Liver (tissue), 3 donors: Measurements from ENCODE around the gene CALY.

Experiments
- EGR1 ChIP-seq, 2 donors: IDR thresholded peaks; 2 replicates each; pipeline ENCODE4 v1.6.1; 2016 to 2018; ENCODE audit warnings: antibody characterized with exemption in 2 of 2, low read depth in 2 of 2
- FOXA1 ChIP-seq: IDR thresholded peaks from 2 replicates; pipeline ENCODE4 v1.6.1; 2016; ENCODE audit warnings: antibody characterized with exemption
- GABPA ChIP-seq, 2 donors: IDR thresholded peaks in 1 of 2; conservative IDR thresholded peaks in 1 of 2; 2 replicates each; pipeline ENCODE4 v1.6.1; 2016; ENCODE audit warnings: antibody characterized with exemption in 2 of 2, mild to moderate bottlenecking in 1 of 2, moderate library complexity in 1 of 2
- NR2F2 ChIP-seq: IDR thresholded peaks from 2 replicates; pipeline ENCODE4 v1.6.1; 2016; ENCODE audit warnings: antibody characterized with exemption
- YY1 ChIP-seq: IDR thresholded peaks from 2 replicates; pipeline ENCODE4 v1.6.1; 2016; ENCODE audit warnings: antibody characterized with exemption, mild to moderate bottlenecking
- TF ChIP-seq, protein P1 (sequence below): IDR thresholded peaks from 2 replicates; pipeline ENCODE4 v1.6.1; 2016; ENCODE audit warnings: antibody characterized with exemption
- TF ChIP-seq, protein P2 (sequence below): fragments of 150-350 bp; IDR thresholded peaks from 2 replicates; pipeline ENCODE4 v1.5.1; 2017; ENCODE audit warnings: improper control_type of control experiment, low read depth, low read length; ENCODE audit not compliant: missing input control
- TF ChIP-seq, protein P3 (sequence below): IDR thresholded peaks from 2 replicates; pipeline ENCODE4 v1.6.1; 2016; ENCODE audit warnings: antibody characterized with exemption, mild to moderate bottlenecking
- donor health status: healthy.
- donor health status: healthy.

DNA sequence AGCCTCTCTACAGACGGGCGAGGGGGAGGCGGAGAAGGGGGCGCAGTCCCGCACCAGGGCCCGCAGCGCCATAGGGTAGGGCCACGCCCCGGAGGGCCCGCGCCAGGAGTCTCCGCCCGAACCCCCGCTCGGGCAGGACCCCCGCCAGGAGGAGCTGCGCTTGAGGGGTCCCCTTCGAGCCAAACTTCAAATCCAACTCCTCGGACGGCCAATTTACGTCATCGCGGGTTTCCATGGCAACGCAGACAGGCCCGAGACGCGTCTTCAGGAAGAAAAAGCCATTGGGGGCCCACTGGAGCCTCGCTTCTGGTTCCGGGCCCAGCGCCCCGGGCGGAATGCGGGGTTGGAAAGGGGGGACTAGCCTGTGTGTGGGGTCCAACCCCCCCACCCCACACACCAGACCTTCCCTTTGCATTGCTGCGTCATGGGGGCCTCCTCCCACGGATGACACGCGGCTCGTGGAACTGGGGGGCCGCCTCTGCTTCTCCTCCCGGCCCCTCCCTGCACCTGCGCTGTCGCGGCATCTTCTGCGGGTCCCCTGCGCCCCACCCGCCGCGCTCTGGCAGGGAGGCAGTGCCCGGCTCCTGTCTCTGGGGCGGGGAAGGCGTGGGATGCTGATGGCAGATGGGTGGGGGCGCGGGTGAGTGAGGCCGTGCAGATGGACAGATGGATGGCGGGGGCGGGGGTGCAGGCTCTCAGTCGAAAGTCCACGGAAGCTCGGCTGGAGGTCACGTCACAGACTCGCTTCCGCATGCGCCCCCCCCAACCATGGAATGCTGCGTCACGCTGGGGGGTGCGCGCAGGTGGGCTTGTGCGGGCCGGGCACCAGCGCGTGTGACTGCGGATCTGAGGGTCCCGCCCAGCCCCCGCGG is 1.2 kb downstream of the CALY start:
- TF ChIP-seq GABPA (IDR thresholded peaks at IDR 0.05 in 1 of 2, conservative IDR thresholded peaks at IDR 0.05 in 1 of 2) = no peak
- TF ChIP-seq, protein P1, sequence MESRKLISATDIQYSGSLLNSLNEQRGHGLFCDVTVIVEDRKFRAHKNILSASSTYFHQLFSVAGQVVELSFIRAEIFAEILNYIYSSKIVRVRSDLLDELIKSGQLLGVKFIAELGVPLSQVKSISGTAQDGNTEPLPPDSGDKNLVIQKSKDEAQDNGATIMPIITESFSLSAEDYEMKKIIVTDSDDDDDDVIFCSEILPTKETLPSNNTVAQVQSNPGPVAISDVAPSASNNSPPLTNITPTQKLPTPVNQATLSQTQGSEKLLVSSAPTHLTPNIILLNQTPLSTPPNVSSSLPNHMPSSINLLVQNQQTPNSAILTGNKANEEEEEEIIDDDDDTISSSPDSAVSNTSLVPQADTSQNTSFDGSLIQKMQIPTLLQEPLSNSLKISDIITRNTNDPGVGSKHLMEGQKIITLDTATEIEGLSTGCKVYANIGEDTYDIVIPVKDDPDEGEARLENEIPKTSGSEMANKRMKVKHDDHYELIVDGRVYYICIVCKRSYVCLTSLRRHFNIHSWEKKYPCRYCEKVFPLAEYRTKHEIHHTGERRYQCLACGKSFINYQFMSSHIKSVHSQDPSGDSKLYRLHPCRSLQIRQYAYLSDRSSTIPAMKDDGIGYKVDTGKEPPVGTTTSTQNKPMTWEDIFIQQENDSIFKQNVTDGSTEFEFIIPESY = no peak
- TF ChIP-seq, protein P2, sequence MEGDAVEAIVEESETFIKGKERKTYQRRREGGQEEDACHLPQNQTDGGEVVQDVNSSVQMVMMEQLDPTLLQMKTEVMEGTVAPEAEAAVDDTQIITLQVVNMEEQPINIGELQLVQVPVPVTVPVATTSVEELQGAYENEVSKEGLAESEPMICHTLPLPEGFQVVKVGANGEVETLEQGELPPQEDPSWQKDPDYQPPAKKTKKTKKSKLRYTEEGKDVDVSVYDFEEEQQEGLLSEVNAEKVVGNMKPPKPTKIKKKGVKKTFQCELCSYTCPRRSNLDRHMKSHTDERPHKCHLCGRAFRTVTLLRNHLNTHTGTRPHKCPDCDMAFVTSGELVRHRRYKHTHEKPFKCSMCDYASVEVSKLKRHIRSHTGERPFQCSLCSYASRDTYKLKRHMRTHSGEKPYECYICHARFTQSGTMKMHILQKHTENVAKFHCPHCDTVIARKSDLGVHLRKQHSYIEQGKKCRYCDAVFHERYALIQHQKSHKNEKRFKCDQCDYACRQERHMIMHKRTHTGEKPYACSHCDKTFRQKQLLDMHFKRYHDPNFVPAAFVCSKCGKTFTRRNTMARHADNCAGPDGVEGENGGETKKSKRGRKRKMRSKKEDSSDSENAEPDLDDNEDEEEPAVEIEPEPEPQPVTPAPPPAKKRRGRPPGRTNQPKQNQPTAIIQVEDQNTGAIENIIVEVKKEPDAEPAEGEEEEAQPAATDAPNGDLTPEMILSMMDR = no peak
- TF ChIP-seq FOXA1 = no peak
- no peak for TF ChIP-seq EGR1 (IDR thresholded peaks at IDR 0.05; ENCODE audit: low read depth in 2 of 2)
- TF ChIP-seq NR2F2 = no peak
- TF ChIP-seq YY1 = no peak
- TF ChIP-seq, protein P3, sequence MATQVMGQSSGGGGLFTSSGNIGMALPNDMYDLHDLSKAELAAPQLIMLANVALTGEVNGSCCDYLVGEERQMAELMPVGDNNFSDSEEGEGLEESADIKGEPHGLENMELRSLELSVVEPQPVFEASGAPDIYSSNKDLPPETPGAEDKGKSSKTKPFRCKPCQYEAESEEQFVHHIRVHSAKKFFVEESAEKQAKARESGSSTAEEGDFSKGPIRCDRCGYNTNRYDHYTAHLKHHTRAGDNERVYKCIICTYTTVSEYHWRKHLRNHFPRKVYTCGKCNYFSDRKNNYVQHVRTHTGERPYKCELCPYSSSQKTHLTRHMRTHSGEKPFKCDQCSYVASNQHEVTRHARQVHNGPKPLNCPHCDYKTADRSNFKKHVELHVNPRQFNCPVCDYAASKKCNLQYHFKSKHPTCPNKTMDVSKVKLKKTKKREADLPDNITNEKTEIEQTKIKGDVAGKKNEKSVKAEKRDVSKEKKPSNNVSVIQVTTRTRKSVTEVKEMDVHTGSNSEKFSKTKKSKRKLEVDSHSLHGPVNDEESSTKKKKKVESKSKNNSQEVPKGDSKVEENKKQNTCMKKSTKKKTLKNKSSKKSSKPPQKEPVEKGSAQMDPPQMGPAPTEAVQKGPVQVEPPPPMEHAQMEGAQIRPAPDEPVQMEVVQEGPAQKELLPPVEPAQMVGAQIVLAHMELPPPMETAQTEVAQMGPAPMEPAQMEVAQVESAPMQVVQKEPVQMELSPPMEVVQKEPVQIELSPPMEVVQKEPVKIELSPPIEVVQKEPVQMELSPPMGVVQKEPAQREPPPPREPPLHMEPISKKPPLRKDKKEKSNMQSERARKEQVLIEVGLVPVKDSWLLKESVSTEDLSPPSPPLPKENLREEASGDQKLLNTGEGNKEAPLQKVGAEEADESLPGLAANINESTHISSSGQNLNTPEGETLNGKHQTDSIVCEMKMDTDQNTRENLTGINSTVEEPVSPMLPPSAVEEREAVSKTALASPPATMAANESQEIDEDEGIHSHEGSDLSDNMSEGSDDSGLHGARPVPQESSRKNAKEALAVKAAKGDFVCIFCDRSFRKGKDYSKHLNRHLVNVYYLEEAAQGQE = no peak
